ENCODE measurements around the gene MTHFD2.

DNA sequence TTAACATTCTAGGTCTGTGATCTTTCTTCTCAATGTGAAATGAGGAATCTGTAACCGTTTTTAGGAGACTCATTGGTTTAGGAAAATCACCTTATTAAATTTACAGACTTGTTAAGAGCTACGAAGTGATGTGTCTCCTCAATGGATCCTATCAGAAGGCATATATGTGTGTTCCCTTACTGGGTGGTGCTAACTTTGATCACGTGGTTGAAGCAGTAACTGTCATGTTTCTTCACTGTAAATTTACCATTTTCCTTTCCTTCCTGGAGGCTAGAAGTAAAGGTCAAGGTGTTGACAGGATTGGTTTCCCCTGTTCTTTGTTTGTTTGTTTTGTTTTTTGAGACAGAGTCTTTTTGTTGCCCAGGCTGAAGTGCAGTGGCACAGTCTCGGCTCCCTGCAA is 1.4 kb upstream of the MTHFD2 start:
- TF ChIP-seq JUND (IDR thresholded peaks at IDR 0.05), result no peak
- no peak for TF ChIP-seq CTCF (IDR thresholded peaks at IDR 0.05)
- TF ChIP-seq POLR2AphosphoS5 (IDR thresholded peaks at IDR 0.05; ENCODE audit: low read depth, low read length), result no peak
- TF ChIP-seq TAF1 (IDR thresholded peaks at IDR 0.05; ENCODE audit: borderline replicate concordance, low read depth, low read length), result no peak
- no peak for TF ChIP-seq EP300 (IDR thresholded peaks at IDR 0.05; ENCODE audit: borderline replicate concordance in 1 of 2, low read depth in 1 of 2, low read length in 1 of 2)
- TF ChIP-seq, protein P1, sequence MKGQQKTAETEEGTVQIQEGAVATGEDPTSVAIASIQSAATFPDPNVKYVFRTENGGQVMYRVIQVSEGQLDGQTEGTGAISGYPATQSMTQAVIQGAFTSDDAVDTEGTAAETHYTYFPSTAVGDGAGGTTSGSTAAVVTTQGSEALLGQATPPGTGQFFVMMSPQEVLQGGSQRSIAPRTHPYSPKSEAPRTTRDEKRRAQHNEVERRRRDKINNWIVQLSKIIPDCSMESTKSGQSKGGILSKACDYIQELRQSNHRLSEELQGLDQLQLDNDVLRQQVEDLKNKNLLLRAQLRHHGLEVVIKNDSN (IDR thresholded peaks at IDR 0.05; ENCODE audit: borderline replicate concordance, low read depth), result no peak
- no peak for TF ChIP-seq YY1 (IDR thresholded peaks at IDR 0.05; ENCODE audit: low read depth)
- TF ChIP-seq NFIC (IDR thresholded peaks at IDR 0.05; ENCODE audit: borderline replicate concordance), result no peak
- TF ChIP-seq MEF2A (IDR thresholded peaks at IDR 0.05; ENCODE audit: borderline replicate concordance, low read depth), result no peak
- no peak for TF ChIP-seq SMC3 (IDR thresholded peaks at IDR 0.05; ENCODE audit: low read depth, low read length)
- no peak for TF ChIP-seq FOXJ3 (CRISPR knock-in tag; IDR thresholded peaks at IDR 0.05)
- no peak for TF ChIP-seq RFX5 (IDR thresholded peaks at IDR 0.05; ENCODE audit: low read length)
- TF ChIP-seq EZH2phosphoT487 (IDR thresholded peaks at IDR 0.05; ENCODE audit: borderline replicate concordance, low read depth), result no peak
